OCI-LY7 (cell line): Measurements from ENCODE around the gene TEPSIN. TPM values are rescaled to one million over a fixed set of nuclear protein-coding genes. Genes with fewer than 3 reads are reported as not detected.

Experiments used
- BruUV-seq: library from RNA; stranded (reverse); fragments of 400-500 nt; replicated peaks from 2 replicates; lab custom pipeline; 2021; lab: Mats Ljungman, UMichigan
- CTCF ChIA-PET: fragments of 300-600 bp; sonication (Branson Sonifier 250); formaldehyde crosslinking; loops from one replicate; lab custom pipeline; 2022; ENCODE audit warnings: antibody characterized with exemption; ENCODE audit not compliant: unreplicated experiment; lab: Charles Lee
- POLR2A ChIA-PET: fragments of 300-600 bp; sonication (Branson Sonifier 250); formaldehyde crosslinking; loops from one replicate; lab custom pipeline; 2022; ENCODE audit warnings: antibody characterized with exemption; lab: Charles Lee
- DNase-seq: peaks from one replicate; pipeline ENCODE4 v3.0.0-alpha.2; 2015; ENCODE audit warnings: low spot score
- H2AFZ ChIP-seq: fragments of 200-600 bp; sonication (generic), shearing (Covaris generic); 2 replicates; pipeline ENCODE4 v1.6.1; 2014; ENCODE audit warnings: mild to moderate bottlenecking, antibody characterized with exemption, low read length, moderate library complexity
- H3K27ac ChIP-seq: fragments of 200-600 bp; sonication (generic); 2 replicates; pipeline ENCODE4 v1.5.1; 2014; ENCODE audit warnings: mixed run types, low read depth, mild to moderate bottlenecking, moderate library complexity, low read length, inconsistent platforms; ENCODE audit not compliant: poor library complexity, severe bottlenecking
- H3K36me3 ChIP-seq: fragments of 200-600 bp; sonication (generic); 2 replicates; pipeline ENCODE4 v1.6.1; 2014; ENCODE audit warnings: mild to moderate bottlenecking, antibody characterized with exemption, low read length, moderate library complexity, mixed read lengths; ENCODE audit not compliant: insufficient read depth
- H3K4me1 ChIP-seq: fragments of 200-600 bp; sonication (generic); 2 replicates; pipeline ENCODE4 v1.5.1; 2014; ENCODE audit warnings: mild to moderate bottlenecking, low read length; ENCODE audit not compliant: insufficient read depth, poor library complexity, severe bottlenecking
- H3K4me2 ChIP-seq: fragments of 200-600 bp; sonication (generic); 2 replicates; pipeline ENCODE4 v1.6.1; 2014; ENCODE audit warnings: mild to moderate bottlenecking, low read length
- H3K4me3 ChIP-seq: fragments of 200-600 bp; sonication (generic); 2 replicates; pipeline ENCODE4 v1.5.1; 2014; ENCODE audit warnings: mild to moderate bottlenecking, low read depth, low read length; ENCODE audit not compliant: poor library complexity, severe bottlenecking
- H3K79me2 ChIP-seq: fragments of 200-600 bp; sonication (generic); 2 replicates; pipeline ENCODE4 v1.6.1; 2016; ENCODE audit warnings: low read depth, mild to moderate bottlenecking, low read length, moderate library complexity, mixed read lengths; ENCODE audit not compliant: insufficient read depth
- H3K9me2 ChIP-seq: fragments of 200-600 bp; sonication (generic); 2 replicates; pipeline ENCODE4 v1.6.1; 2016; ENCODE audit warnings: mild to moderate bottlenecking, low read length, mixed read lengths; ENCODE audit not compliant: insufficient read depth
- H3K9me3 ChIP-seq: fragments of 200-600 bp; sonication (generic); 2 replicates; pipeline ENCODE4 v1.6.1; 2014; ENCODE audit warnings: mild to moderate bottlenecking, mixed run types, low read length, mixed read lengths
- H4K20me1 ChIP-seq: fragments of 200-600 bp; sonication (generic); 2 replicates; pipeline ENCODE4 v1.6.1; 2014; ENCODE audit warnings: mild to moderate bottlenecking, antibody characterized with exemption, low read length, moderate library complexity, mixed read lengths; ENCODE audit not compliant: insufficient read depth
- CTCF ChIP-seq: fragments of 200-600 bp; sonication (generic); conservative IDR thresholded peaks from 2 replicates; pipeline ENCODE4 v1.5.1; 2014; ENCODE audit warnings: mild to moderate bottlenecking, antibody characterized with exemption, low read length, moderate library complexity, mixed read lengths
- EZH2phosphoT487 ChIP-seq: fragments of 200-600 bp; sonication (generic); IDR thresholded peaks from 2 replicates; pipeline ENCODE4 v1.6.1; 2018; ENCODE audit warnings: low read depth, borderline replicate concordance, mild to moderate bottlenecking, mixed run types, antibody characterized with exemption, low read length, moderate library complexity, mixed read lengths
- intact Hi-C: fragments of 100-400 bp; cut with micrococcal nuclease; formaldehyde crosslinking; loops from one replicate; pipeline ENCODE4 v1.10.0; 2022; ENCODE audit not compliant: unreplicated experiment
- total RNA-seq, 2 experiments: library from RNA; depleted of rRNA in 1 of 2; stranded (reverse); fragments of >200 nt in 1 of 2; shearing (Covaris generic) in 1 of 2; gene quantifications; 2 replicates each; pipeline ENCODE4 v1.2.3, GENCODE V29; 2014 to 2022

Gene TEPSIN
- total RNA-seq, 2 experiments from 2014 or later, result 46.4 to 75.3 TPM

DNA sequence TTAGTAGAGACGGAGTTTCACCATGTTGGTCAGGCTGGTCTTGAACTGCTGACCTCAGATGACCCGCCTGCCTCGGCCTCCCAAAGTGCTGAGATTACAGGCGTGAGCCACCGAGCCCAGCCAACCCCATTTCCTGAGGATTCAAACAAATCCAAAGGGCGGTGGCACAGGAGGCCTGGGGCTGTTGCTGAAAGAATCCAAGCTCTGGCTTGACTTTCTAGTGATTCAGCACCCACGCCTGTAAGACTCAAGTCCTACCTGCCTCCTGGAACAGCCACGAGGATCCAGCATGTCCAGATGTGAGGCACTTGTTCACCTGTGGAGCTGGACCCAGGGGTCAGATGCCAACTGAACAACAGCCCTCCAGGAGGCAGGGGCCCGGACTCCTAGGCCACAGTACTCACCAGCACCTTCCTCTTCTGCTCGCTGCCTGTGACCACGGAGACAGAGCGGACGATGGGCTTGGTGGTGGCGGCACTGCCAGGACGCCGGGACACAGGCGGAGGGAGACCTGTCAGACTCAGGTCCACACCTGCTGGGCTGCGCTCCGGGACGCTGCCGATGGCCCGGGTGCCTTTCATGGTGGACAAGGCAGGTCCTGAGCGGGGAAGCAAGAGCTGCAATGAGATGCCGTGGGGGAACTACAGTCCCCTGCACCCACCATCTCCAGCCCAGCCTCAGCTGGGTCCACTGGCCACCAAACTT, 19.2 kb downstream of the TEPSIN start:
- Histone ChIP-seq H2AFZ (no peak overlapping the region), H4K20me1 (no peaks in the 10 kb centered on the region), H3K36me3 (no peaks in the 10 kb centered on the region), H3K9me3 (no peaks in the 10 kb centered on the region), H3K4me3 (no peak overlapping the region), H3K79me2 (no peaks in the 10 kb centered on the region), H3K9me2 (no peaks in the 10 kb centered on the region), H3K4me2 (no peak overlapping the region), H3K27ac (no peak overlapping the region), H3K4me1 (peaks cover 22% of the 10 kb centered on the region)
- no peak for DNase-seq
- TF ChIP-seq CTCF (no peak), EZH2phosphoT487 (no peak)
- no TSS peak for BruUV-seq
- CTCF ChIA-PET, result no interaction called here
- POLR2A ChIA-PET, result no interaction called here
- intact Hi-C loops, result no loop called here

- no peaks in the 10 kb centered on the region for H3K9me3 ChIP-seq
- peaks cover 21% of the 10 kb centered on the region for H3K4me1 ChIP-seq
- BruUV-seq, result no TSS peak
- TF ChIP-seq CTCF (no peak), EZH2phosphoT487 (no peak)
- no peaks in the 10 kb centered on the region for H3K79me2 ChIP-seq
- H2AFZ ChIP-seq, result no peak overlapping the region
- no peaks in the 10 kb centered on the region for H3K9me2 ChIP-seq
- POLR2A ChIA-PET, result interaction anchor here (0.7 kb wide), 1 partner anchor 1862 kb away, joined by 3 read pairs; no protein-coding TSS in a partner anchor
- intact Hi-C loops, result no loop called here
- no peak overlapping the region for H3K27ac ChIP-seq
- no peaks in the 10 kb centered on the region for H4K20me1 ChIP-seq
- no peak for DNase-seq
- CTCF ChIA-PET, result no interaction called here
- no peak overlapping the region for H3K4me2 ChIP-seq
- H3K36me3 ChIP-seq, result no peaks in the 10 kb centered on the region
- no peak overlapping the region for H3K4me3 ChIP-seq
Measured at GRCh38 chr17:81218991-81219390, 19.9 kb downstream of the TEPSIN start.

GRCh38 chr17:81218459-81218858, 20.4 kb downstream of the TEPSIN start:
- ChIA-PET CTCF (no interaction called here), POLR2A (interaction anchor here (0.7 kb wide), 1 partner anchor 1863 kb away, joined by 3 read pairs; no protein-coding TSS in a partner anchor)
- Histone ChIP-seq H4K20me1 (no peaks in the 10 kb centered on the region), H3K9me2 (no peaks in the 10 kb centered on the region), H3K27ac (no peak overlapping the region), H3K4me1 (peaks cover 16% of the 10 kb centered on the region), H3K4me2 (no peak overlapping the region), H3K79me2 (no peaks in the 10 kb centered on the region), H3K4me3 (no peak overlapping the region), H2AFZ (no peak overlapping the region), H3K36me3 (no peaks in the 10 kb centered on the region), H3K9me3 (no peaks in the 10 kb centered on the region)
- DNase-seq, result no peak
- intact Hi-C loops, result no loop called here
- no peak for TF ChIP-seq CTCF
- no peak for TF ChIP-seq EZH2phosphoT487
- no TSS peak for BruUV-seq
